Liver (tissue), 9 donors: ENCODE measurements around the gene EZR. TPM values are rescaled to one million over a fixed set of nuclear protein-coding genes. Genes with fewer than 3 reads are reported as not detected.

Source experiments
- DNase-seq: peaks from one replicate; pipeline ENCODE4 v3.0.0-alpha.2; 2017; ENCODE audit warnings: low spot score
- H3K27ac ChIP-seq, 2 donors: one replicate each; pipeline ENCODE4 v1.7.0; 2013; ENCODE audit warnings: inconsistent platforms in 2 of 2, low read length in 2 of 2, control low read depth in 1 of 2, low read depth in 1 of 2, mild to moderate bottlenecking in 1 of 2
- H3K27me3 ChIP-seq, 4 donors: one replicate each; pipeline versions ENCODE4 v1.6.1 to v1.7.0; 2013; ENCODE audit warnings: low read length in 3 of 4, inconsistent platforms in 1 of 4, mild to moderate bottlenecking in 1 of 4, moderate library complexity in 1 of 4; ENCODE audit not compliant: control insufficient read depth in 4 of 4, insufficient read depth in 4 of 4
- H3K36me3 ChIP-seq, 4 donors: one replicate each; pipeline versions ENCODE4 v1.6.1 to v1.7.0; 2013; ENCODE audit warnings: low read length in 3 of 4, mild to moderate bottlenecking in 3 of 4, low read depth in 1 of 4, moderate library complexity in 1 of 4; ENCODE audit not compliant: control insufficient read depth in 4 of 4, insufficient read depth in 3 of 4
- H3K4me1 ChIP-seq, 4 donors: one replicate each; pipeline versions ENCODE4 v1.6.1 to v1.7.0; 2013; ENCODE audit warnings: low read length in 3 of 4, mild to moderate bottlenecking in 3 of 4, moderate library complexity in 1 of 4; ENCODE audit not compliant: control insufficient read depth in 4 of 4, insufficient read depth in 4 of 4
- H3K4me3 ChIP-seq, 3 donors: one replicate each; pipeline versions ENCODE4 v1.6.1 to v1.7.0; 2013; ENCODE audit warnings: low read length in 3 of 3, control low read depth in 1 of 3, low read depth in 1 of 3, mild to moderate bottlenecking in 1 of 3
- H3K9ac ChIP-seq, 2 donors: one replicate each; pipeline ENCODE4 v1.7.0; 2013; ENCODE audit warnings: low read length in 2 of 2, mild to moderate bottlenecking in 2 of 2, moderate library complexity in 2 of 2, control low read depth in 1 of 2, low read depth in 1 of 2
- H3K9me3 ChIP-seq, 4 donors: one replicate each; pipeline versions ENCODE4 v1.6.1 to v1.7.0; 2013; ENCODE audit warnings: low read length in 3 of 4; ENCODE audit not compliant: control insufficient read depth in 4 of 4
- ATF3 ChIP-seq: IDR thresholded peaks from 2 replicates; pipeline ENCODE4 v1.6.1; 2016; ENCODE audit warnings: antibody characterized with exemption
- CTCF ChIP-seq: fragments of 150-350 bp; IDR thresholded peaks from 2 replicates; pipeline ENCODE4 v1.5.1; 2017; ENCODE audit warnings: improper control_type of control experiment, low read depth, low read length; ENCODE audit not compliant: missing input control
- EGR1 ChIP-seq, 2 donors: IDR thresholded peaks; 2 replicates each; pipeline ENCODE4 v1.6.1; 2016 to 2018; ENCODE audit warnings: antibody characterized with exemption in 2 of 2, low read depth in 2 of 2
- FOXA1 ChIP-seq: IDR thresholded peaks from 2 replicates; pipeline ENCODE4 v1.6.1; 2016; ENCODE audit warnings: antibody characterized with exemption
- GABPA ChIP-seq, 2 donors: IDR thresholded peaks in 1 of 2; conservative IDR thresholded peaks in 1 of 2; 2 replicates each; pipeline ENCODE4 v1.6.1; 2016; ENCODE audit warnings: antibody characterized with exemption in 2 of 2, mild to moderate bottlenecking in 1 of 2, moderate library complexity in 1 of 2
- HNF4A ChIP-seq, 2 donors: conservative IDR thresholded peaks; 2 replicates each; pipeline ENCODE4 v1.6.1; 2016; ENCODE audit warnings: antibody characterized with exemption in 2 of 2, mild to moderate bottlenecking in 2 of 2
- HNF4G ChIP-seq: IDR thresholded peaks from 2 replicates; pipeline ENCODE4 v1.6.1; 2016; ENCODE audit warnings: antibody characterized with exemption
- JUND ChIP-seq, 2 donors: IDR thresholded peaks; 2 replicates each; pipeline ENCODE4 v1.6.1; 2016; ENCODE audit warnings: antibody characterized with exemption in 2 of 2
- MAX ChIP-seq: IDR thresholded peaks from 2 replicates; pipeline ENCODE4 v1.6.1; 2016; ENCODE audit warnings: antibody characterized with exemption
- NR2F2 ChIP-seq: IDR thresholded peaks from 2 replicates; pipeline ENCODE4 v1.6.1; 2016; ENCODE audit warnings: antibody characterized with exemption
- RAD21 ChIP-seq, 2 donors: IDR thresholded peaks; 2 replicates each; pipeline ENCODE4 v1.6.1; 2016; ENCODE audit warnings: antibody characterized with exemption in 2 of 2, mild to moderate bottlenecking in 2 of 2
- REST ChIP-seq: IDR thresholded peaks from 2 replicates; pipeline ENCODE4 v1.6.1; 2016; ENCODE audit warnings: antibody characterized with exemption, mild to moderate bottlenecking
- RXRA ChIP-seq, 2 donors: IDR thresholded peaks; 2 replicates each; pipeline ENCODE4 v1.6.1; 2017 to 2018; ENCODE audit warnings: antibody characterized with exemption in 2 of 2, mild to moderate bottlenecking in 1 of 2
- SP1 ChIP-seq: IDR thresholded peaks from 2 replicates; pipeline ENCODE4 v1.6.1; 2018; ENCODE audit warnings: antibody characterized with exemption, mild to moderate bottlenecking
- TAF1 ChIP-seq: conservative IDR thresholded peaks from 2 replicates; pipeline ENCODE4 v1.6.1; 2016; ENCODE audit warnings: antibody characterized with exemption, mild to moderate bottlenecking
- YY1 ChIP-seq: IDR thresholded peaks from 2 replicates; pipeline ENCODE4 v1.6.1; 2016; ENCODE audit warnings: antibody characterized with exemption, mild to moderate bottlenecking
- ZBTB33 ChIP-seq: IDR thresholded peaks from 2 replicates; pipeline ENCODE4 v1.6.1; 2016; ENCODE audit warnings: antibody characterized with exemption
- WGBS: extraction: QIAGEN DNeasy Blood & Tissue Kit; methylation state at CpG from one replicate; pipeline ENCODE4 v1.1.7; 2013; 5-methylcytosine and 5-hydroxymethylcytosine counted together
- polyA plus RNA-seq, 2 donors: library from polyadenylated mRNA; stranded (reverse) in 1 of 2; unstranded in 1 of 2; fragments of 200-250 nt in 1 of 2; fragments of >200 nt in 1 of 2; fragmentation: Nextera tagmentation in 1 of 2; extraction: Ambion mirVana in 1 of 2; gene quantifications; one replicate each; pipeline versions ENCODE4 v1.2.1 to v1.2.3, GENCODE V29; 2013 to 2015
- total RNA-seq, 2 donors: library from RNA; depleted of rRNA; stranded (reverse); fragments of >200 nt; gene quantifications; one replicate each; pipeline ENCODE4 v1.2.3, GENCODE V29; 2014
- donor health status: healthy.
- donor health status: healthy.
- donor health status: healthy.
- donor health status: healthy.
- donor health status: healthy.

Gene EZR
- total and polyA plus RNA-seq, 4 donors: 22.0 to 35.4 (median 25.4) TPM

GRCh38 chr6:158784505-158784904, 34.7 kb downstream of the EZR start:
- 97% methylated on average over 6 of the region's 6 CpGs for WGBS
- DNase-seq: no peak
- H3K4me3 ChIP-seq: no peak overlapping the region
- TF ChIP-seq JUND (IDR thresholded peaks at IDR 0.05) (no peak), FOXA1 (no peak), YY1 (no peak), ATF3 (no peak), SP1 (no peak), RXRA (IDR thresholded peaks at IDR 0.05) (no peak), EGR1 (IDR thresholded peaks at IDR 0.05; ENCODE audit: low read depth in 2 of 2) (no peak), ZBTB33 (no peak), NR2F2 (no peak), HNF4G (no peak)
- no peak overlapping the region for H3K9ac ChIP-seq
- no peak overlapping the region for H3K27ac ChIP-seq
- peaks cover 7 to 49% (median 40%) of the 10 kb centered on the region in 4 donors for H3K36me3 ChIP-seq
- H3K9me3 ChIP-seq: no peaks in the 10 kb centered on the region
- no peaks in the 10 kb centered on the region for H3K27me3 ChIP-seq
- H3K4me1 ChIP-seq: peaks cover 0 to 8% (median 3%) of the 10 kb centered on the region in 4 donors

- no peaks in the 10 kb centered on the region for H3K27me3 ChIP-seq
- no peak for DNase-seq
- H3K4me1 ChIP-seq: peaks cover 0 to 2% (median under 1%) of the 10 kb centered on the region in 4 donors
- WGBS: 95% methylated on average over 5 of the region's 5 CpGs
- H3K9ac ChIP-seq: no peak overlapping the region
- H3K9me3 ChIP-seq: no peaks in the 10 kb centered on the region
- H3K4me3 ChIP-seq: no peak overlapping the region
- TF ChIP-seq SP1 (no peak), MAX (no peak)
- H3K36me3 ChIP-seq: peaks cover 7 to 49% (median 41%) of the 10 kb centered on the region in 4 donors
- H3K27ac ChIP-seq: no peak overlapping the region
Observed at GRCh38 chr6:158783851-158784250, 35.3 kb downstream of the EZR start.

GRCh38 chr6:158783167-158783450, 36.1 kb downstream of the EZR start:
- Histone ChIP-seq H3K9ac (no peak overlapping the region), H3K36me3 (peaks cover 7 to 52% (median 45%) of the 10 kb centered on the region in 4 donors), H3K27me3 (no peaks in the 10 kb centered on the region), H3K27ac (no peak overlapping the region), H3K9me3 (no peaks in the 10 kb centered on the region), H3K4me1 (no peaks in the 10 kb centered on the region), H3K4me3 (no peak overlapping the region)
- TF ChIP-seq JUND (IDR thresholded peaks at IDR 0.05) (no peak), FOXA1 (no peak), CTCF (no peak), GABPA (IDR thresholded peaks at IDR 0.05 in 1 of 2, conservative IDR thresholded peaks at IDR 0.05 in 1 of 2) (no peak), REST (no peak), EGR1 (IDR thresholded peaks at IDR 0.05; ENCODE audit: low read depth in 2 of 2) (no peak), RAD21 (IDR thresholded peaks at IDR 0.05) (no peak), RXRA (IDR thresholded peaks at IDR 0.05) (no peak), HNF4G (no peak), ATF3 (no peak), HNF4A (conservative IDR thresholded peaks at IDR 0.05) (no peak), TAF1 (no peak), NR2F2 (no peak)
- DNase-seq: no peak
- 98% methylated on average over 4 of the region's 4 CpGs for WGBS
